GM10266 (cell line): ENCODE results near the gene KCNAB3.
"Not testable (repeated sequence)": the region's sequence is repeated elsewhere in the genome, so short reads cannot be mapped to it uniquely, and the experiment has no call there.

Experiments used
- DNase-seq: peaks from one replicate; pipeline ENCODE4 v3.0.0; 2012; ENCODE audit errors: extremely low spot score
- TF ChIP-seq, protein P1 (sequence below): IDR thresholded peaks from 2 replicates; pipeline ENCODE4 v1.5.1; 2012; ENCODE audit warnings: mild to moderate bottlenecking, low read depth; ENCODE audit not compliant: control insufficient read depth, insufficient read depth; ENCODE audit errors: missing control alignments

The KCNAB3 gene

DNA sequence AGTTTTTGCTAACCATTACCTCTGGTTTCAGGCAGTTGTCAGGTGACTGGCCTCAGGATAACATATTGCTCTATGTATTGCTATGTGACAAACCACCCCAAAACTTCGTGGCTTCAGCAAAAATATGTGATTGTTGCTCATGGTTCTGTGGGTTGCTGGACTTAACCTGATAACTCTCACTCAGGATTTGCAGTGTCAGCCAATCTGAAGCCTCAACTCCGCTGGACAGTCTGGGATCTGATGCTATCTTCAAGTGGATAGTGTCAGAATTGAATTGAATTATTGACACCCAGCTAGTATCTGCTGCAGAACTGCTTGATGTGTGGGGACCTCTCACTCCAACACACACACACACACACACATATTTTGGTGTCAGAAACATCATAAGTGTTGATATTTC is 38.1 kb upstream of the KCNAB3 start:
- DNase-seq, result no peak
- TF ChIP-seq, protein P1, sequence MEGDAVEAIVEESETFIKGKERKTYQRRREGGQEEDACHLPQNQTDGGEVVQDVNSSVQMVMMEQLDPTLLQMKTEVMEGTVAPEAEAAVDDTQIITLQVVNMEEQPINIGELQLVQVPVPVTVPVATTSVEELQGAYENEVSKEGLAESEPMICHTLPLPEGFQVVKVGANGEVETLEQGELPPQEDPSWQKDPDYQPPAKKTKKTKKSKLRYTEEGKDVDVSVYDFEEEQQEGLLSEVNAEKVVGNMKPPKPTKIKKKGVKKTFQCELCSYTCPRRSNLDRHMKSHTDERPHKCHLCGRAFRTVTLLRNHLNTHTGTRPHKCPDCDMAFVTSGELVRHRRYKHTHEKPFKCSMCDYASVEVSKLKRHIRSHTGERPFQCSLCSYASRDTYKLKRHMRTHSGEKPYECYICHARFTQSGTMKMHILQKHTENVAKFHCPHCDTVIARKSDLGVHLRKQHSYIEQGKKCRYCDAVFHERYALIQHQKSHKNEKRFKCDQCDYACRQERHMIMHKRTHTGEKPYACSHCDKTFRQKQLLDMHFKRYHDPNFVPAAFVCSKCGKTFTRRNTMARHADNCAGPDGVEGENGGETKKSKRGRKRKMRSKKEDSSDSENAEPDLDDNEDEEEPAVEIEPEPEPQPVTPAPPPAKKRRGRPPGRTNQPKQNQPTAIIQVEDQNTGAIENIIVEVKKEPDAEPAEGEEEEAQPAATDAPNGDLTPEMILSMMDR, result no peak

- TF ChIP-seq, protein P1, result no peak
- no peak for DNase-seq
Observed at GRCh38 chr17:7961421-7961820, 31.8 kb upstream of the KCNAB3 start.

DNA sequence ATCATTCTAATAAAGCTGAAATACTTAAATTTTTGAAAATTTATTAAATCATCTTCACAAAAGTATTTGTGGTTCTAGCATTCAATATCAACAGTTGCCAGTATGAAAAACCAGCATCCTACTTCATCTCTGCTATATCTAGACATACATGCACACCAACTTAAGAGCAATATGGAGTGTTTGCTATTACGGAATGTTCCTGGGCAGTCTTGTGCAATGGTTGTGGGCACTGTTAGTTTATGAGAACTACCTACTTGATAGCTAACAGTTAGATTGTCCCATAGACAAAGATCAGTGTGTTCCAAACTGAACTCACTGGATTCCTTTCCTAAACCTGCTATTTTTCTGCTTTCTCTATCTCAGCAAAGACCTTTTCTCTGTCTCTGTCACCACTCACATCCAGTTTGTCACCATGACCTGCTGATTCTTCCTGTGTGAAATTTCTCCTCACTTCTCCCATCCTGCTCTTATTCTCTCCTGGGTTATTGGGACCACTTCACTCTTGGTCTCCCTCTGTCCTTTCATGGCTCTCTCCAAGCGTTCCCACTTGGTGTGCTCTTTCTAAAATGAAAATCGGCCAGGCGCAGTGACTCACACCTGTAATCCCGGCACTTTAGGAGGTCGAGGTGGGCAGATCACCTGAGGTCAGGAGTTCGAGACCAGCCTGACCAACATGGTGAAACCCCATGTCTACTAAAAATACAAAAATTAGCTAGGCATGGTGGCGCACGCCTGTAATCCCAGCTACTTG is 30.0 kb upstream of the KCNAB3 start:
- DNase-seq, result no peak
- TF ChIP-seq, protein P1, result no peak

- no peak for DNase-seq
- TF ChIP-seq, protein P1, result no peak
Observed at GRCh38 chr17:7956228-7956965, 26.7 kb upstream of the KCNAB3 start.

DNA sequence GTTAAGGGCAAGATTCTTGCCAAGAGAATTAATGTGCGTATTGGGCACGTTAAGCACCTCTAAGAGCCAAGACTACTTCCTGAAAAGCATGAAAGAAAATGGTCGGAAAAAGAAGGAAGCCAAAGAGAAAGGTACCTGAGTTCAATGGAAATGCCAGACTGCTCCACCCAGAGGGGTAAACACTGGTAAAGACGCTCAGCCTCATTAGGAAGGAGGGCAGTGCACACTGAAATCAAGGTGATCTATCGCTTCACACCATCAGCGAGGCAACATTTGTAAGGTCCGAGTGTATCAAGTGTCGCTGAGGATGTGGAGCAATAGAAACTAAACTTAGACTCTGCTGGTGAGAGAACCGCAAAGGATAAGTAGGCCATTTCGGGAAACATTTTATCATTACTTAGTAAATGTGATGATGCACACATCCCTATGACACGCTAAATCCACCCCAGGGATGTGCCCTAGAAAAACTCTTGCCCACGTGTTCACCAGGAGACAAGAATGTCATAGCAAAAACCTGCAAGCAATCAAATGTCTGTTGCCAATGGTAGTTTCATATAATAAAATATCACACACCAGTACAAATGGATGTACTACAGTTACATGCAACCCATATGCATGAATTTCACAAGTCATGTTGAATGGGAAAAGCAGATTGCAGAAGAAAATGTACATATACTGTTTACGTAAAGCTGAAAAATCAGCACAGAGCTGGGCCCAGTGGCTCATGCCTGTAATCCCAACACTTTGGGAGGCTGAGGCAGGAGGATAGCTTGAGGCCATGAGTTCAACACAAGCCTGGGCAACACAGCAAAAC is 26.0 kb upstream of the KCNAB3 start:
- no peak for DNase-seq
- TF ChIP-seq, protein P1, result no peak

DNA sequence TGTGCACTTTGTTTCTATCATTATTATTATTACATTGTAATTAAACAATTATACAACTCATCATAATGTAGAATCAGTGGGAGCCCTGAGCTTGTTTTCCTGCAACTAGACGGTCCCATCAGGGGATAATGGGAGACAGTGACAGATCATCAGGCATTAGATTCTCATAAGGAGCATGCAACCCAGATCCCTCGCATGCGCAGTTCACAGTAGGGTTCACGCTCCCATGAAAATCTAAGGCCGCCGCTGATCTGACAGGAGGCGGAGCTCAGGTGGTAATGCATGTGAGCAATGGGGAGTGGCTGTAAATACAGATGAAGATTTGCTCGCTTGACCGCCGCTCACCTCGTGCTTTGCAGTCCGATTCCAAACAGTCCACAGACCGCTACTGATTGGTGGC is 23.6 kb upstream of the KCNAB3 start:
- not testable (repeated sequence) for DNase-seq

GRCh38 chr17:7951143-7951792 is 21.6 kb upstream of the KCNAB3 start:
- peak; percentile 61 for DNase-seq
- TF ChIP-seq, protein P1, result no peak
